Kidney (tissue), 14 donors: Measurements from ENCODE around the gene DNLZ. TPM values are rescaled to one million over a fixed set of nuclear protein-coding genes. Genes with fewer than 3 reads are reported as not detected.

ENCODE experiments used
- DNase-seq, 5 donors: peaks; one replicate each; pipeline ENCODE4 v3.0.0-alpha.2; 2013 to 2020
- FAIRE-seq: peaks from 2 replicates; lab custom pipeline; 2012; peaks lifted over from hg19 to GRCh38; lab: Jason Lieb, UNC
- H3K27ac ChIP-seq, 2 donors: one replicate each; pipeline ENCODE4 v1.7.0; 2013; ENCODE audit warnings: low read depth in 2 of 2, low read length in 2 of 2, inconsistent platforms in 1 of 2
- H3K27me3 ChIP-seq: one replicate; pipeline ENCODE4 v1.7.1; 2013; ENCODE audit warnings: low read length, inconsistent platforms; ENCODE audit not compliant: control insufficient read depth, insufficient read depth
- H3K36me3 ChIP-seq, 3 donors: one replicate each; pipeline versions ENCODE4 v1.7.0 to v1.7.1; 2013; ENCODE audit warnings: low read length in 3 of 3, control low read depth in 1 of 3, inconsistent platforms in 1 of 3; ENCODE audit not compliant: insufficient read depth in 3 of 3, control insufficient read depth in 2 of 3
- H3K4me1 ChIP-seq, 3 donors: one replicate each; pipeline versions ENCODE4 v1.7.0 to v1.7.1; 2013; ENCODE audit warnings: low read length in 3 of 3, inconsistent platforms in 1 of 3, low read depth in 1 of 3; ENCODE audit not compliant: control insufficient read depth in 2 of 3, insufficient read depth in 2 of 3
- H3K4me3 ChIP-seq, 3 donors: one replicate each; pipeline versions ENCODE4 v1.7.0 to v1.8.1; 2013; ENCODE audit warnings: low read length in 3 of 3, control low read depth in 1 of 3, inconsistent platforms in 1 of 3
- H3K9ac ChIP-seq, 3 donors: one replicate each; pipeline versions ENCODE4 v1.7.0 to v1.7.1; 2013; ENCODE audit warnings: low read length in 3 of 3, control low read depth in 1 of 3, inconsistent platforms in 1 of 3
- H3K9me3 ChIP-seq, 3 donors: one replicate each; pipeline versions ENCODE4 v1.7.0 to v1.7.1; 2013; ENCODE audit warnings: low read length in 3 of 3, control low read depth in 1 of 3, inconsistent platforms in 1 of 3; ENCODE audit not compliant: control insufficient read depth in 2 of 3, insufficient read depth in 1 of 3
- intact Hi-C: fragments of 100-400 bp; cut with DNase I; formaldehyde crosslinking; loops from one replicate; pipeline ENCODE4 v1.11.1; 2022
- polyA plus RNA-seq: library from polyadenylated mRNA; stranded (reverse); fragments of 350-450 nt; fragmentation: Illumina TruSeq; extraction: RNeasy Lipid Tissue Mini Kit (QIAGEN cat#74804); gene quantifications from one replicate; pipeline ENCODE4 v1.2.3, GENCODE V29; 2014; ENCODE audit warnings: low read depth, low replicate concordance; ENCODE audit not compliant: insufficient read depth
- total RNA-seq: library from RNA; stranded (reverse); fragmentation: NEBNext Ultra II Directional; extraction: Animal tissue kit (Norgen Biotek cat#: 25700); gene quantifications from one replicate; pipeline ENCODE4 v1.2.1, GENCODE V29; 2021
- TF ChIP-seq, protein P1 (sequence below): IDR thresholded peaks from 3 replicates; pipeline ENCODE4 v1.5.1; 2012; ENCODE audit warnings: mild to moderate bottlenecking, moderate library complexity, borderline replicate concordance; ENCODE audit not compliant: insufficient read depth; ENCODE audit errors: extremely low read depth
- donor health status: control.
- donor health status: control.
- donor health status: control.
- donor health status: control.
- donor health status: control.
- donor health status: DM: yes; HTN: yes; CAD: no.
- donor health status: Normal renal cell carcinoma (clear cell type).

DNLZ gene
- total and polyA plus RNA-seq, 2 donors from 2014 or later: 22.1 to 30.4 TPM

DNA sequence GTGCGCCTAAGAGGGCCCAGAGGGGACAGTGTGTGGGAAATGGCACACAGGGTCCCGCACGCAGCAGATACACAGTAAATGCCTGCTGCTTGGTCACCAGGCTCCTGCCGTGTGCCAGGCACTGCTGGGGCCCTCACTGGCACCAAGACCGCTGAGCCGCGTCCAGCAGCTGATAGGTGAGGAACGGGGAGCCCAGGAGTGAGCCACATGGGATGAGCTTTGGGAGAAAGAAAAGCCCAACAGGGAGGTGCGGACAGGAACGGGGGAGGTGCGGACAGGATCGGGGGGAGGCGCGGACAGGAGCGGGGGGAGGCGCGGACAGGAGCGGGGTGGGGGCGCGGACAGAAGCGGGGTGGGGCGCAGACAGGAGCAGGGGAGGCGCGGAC lies 19.7 kb downstream of the DNLZ start:
- Histone ChIP-seq H3K27ac (no peak overlapping the region), H3K4me1 (peaks cover 0 to 16% (median 0%) of the 10 kb centered on the region in 3 donors), H3K36me3 (no peaks in the 10 kb centered on the region), H3K27me3 (no peaks in the 10 kb centered on the region), H3K9ac (no peak overlapping the region), H3K4me3 (no peak overlapping the region), H3K9me3 (no peaks in the 10 kb centered on the region)
- intact Hi-C loops: no loop called here
- DNase-seq: no peak
- no peak for FAIRE-seq
- TF ChIP-seq, protein P1, sequence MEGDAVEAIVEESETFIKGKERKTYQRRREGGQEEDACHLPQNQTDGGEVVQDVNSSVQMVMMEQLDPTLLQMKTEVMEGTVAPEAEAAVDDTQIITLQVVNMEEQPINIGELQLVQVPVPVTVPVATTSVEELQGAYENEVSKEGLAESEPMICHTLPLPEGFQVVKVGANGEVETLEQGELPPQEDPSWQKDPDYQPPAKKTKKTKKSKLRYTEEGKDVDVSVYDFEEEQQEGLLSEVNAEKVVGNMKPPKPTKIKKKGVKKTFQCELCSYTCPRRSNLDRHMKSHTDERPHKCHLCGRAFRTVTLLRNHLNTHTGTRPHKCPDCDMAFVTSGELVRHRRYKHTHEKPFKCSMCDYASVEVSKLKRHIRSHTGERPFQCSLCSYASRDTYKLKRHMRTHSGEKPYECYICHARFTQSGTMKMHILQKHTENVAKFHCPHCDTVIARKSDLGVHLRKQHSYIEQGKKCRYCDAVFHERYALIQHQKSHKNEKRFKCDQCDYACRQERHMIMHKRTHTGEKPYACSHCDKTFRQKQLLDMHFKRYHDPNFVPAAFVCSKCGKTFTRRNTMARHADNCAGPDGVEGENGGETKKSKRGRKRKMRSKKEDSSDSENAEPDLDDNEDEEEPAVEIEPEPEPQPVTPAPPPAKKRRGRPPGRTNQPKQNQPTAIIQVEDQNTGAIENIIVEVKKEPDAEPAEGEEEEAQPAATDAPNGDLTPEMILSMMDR: no peak

DNA sequence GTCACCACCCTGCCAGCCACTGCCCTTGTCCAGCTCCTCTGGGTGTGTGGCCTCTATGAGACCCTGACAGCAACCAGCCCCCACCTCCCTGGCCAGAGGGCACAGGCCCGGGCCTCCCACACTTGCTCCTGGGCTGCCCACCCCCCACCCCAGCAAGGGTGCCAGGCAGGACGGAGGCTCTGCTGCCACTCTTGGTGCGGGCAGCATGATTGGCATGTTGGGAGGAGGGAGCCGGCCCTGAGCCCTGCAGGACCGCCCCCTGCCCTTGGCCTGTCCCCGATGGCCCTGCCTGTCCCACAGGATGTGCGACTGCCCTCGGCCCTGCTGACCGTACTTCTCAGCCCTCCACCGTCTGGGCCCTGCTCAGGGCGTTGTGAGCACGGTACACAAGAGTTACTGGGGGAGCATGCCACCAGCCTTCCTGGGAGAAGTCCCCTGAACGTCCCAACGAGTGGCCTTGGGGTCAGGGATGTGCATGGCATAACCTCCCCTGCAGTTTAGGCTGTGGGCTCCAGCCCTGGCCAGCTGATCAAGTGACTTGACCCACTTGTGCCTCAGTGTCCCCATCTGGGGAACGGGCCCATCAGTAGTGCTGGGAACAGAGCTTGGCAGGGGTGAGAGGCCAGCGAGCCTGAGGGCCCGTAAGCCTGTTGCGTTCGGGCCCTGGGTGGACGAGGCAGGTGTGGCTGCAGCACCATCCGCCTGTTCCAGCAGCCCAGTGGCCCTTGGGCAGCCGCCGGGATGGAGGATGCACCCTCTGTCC lies 20.2 kb downstream of the DNLZ start:
- Histone ChIP-seq H3K9ac (peak overlapping the region in 1 of 3 donors; percentile 34), H3K36me3 (no peaks in the 10 kb centered on the region), H3K27me3 (no peaks in the 10 kb centered on the region), H3K4me3 (peak overlapping the region in 2 of 3 donors; percentile 12 to 44), H3K27ac (no peak overlapping the region), H3K9me3 (no peaks in the 10 kb centered on the region), H3K4me1 (peaks cover 0 to 16% (median 0%) of the 10 kb centered on the region in 3 donors)
- intact Hi-C loops: no loop called here
- FAIRE-seq (no peak), DNase-seq (no peak)
- TF ChIP-seq, protein P1: no peak

DNA sequence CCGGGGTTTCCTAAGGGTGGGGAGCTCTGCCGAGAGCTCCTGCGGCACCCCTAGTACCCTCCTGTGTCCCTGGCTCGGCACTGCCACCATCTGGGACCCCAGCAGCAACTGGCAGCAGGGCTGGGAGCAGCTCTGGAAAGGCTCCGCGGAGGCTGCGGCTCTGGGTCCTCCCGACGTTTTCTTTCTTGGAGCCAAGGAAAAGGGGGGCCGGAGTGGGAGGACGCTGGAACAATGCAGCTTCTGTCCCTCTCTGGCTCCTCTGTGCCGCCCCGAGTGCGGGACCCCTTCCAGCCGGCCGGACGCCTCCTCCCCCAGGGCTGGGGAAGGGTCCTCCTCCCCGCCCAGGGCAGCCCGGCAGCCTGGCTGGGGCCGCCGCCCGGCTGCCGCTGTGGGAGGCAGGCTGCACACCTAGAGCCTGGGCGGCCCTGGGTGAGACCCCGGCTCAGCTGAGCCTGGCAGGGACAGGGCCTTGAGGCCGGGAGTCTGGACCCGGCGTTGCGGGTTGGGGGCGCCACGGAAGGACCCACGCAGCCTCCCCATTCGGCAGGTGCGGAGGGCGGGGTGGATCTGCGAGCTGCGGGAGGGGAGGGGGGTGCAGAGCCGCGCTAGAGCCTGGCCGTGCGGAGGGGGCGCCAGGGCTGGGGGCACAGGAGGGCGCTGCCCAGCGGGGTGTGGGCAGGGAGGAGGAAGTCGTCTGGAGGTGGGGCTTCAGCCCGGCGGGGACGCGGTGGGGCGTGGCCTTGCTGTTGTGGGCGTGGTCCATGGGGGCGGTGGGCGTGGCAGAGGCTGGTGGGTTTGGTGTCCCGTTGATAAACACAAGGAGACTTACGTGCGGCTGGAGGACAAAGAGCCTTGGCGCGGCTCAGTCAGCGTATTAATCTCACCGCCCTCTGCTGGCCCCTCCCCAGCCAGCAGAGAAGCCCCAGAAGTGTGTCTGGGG lies 21.1 kb downstream of the DNLZ start:
- peak overlapping the region in 2 of 3 donors; percentile 12 to 44 for H3K4me3 ChIP-seq
- H3K27ac ChIP-seq: no peak overlapping the region
- DNase-seq (peak; percentile 91 to 97 (median 91)), FAIRE-seq (no peak)
- TF ChIP-seq, protein P1: no peak
- peak overlapping the region in 1 of 3 donors; percentile 34 for H3K9ac ChIP-seq
- H3K27me3 ChIP-seq: no peaks in the 10 kb centered on the region
- peaks cover 0 to 16% (median 0%) of the 10 kb centered on the region in 3 donors for H3K4me1 ChIP-seq
- no peaks in the 10 kb centered on the region for H3K36me3 ChIP-seq
- no peaks in the 10 kb centered on the region for H3K9me3 ChIP-seq
- intact Hi-C loops: no loop called here
